OCI-LY1 (cell line): Measurements from ENCODE around the gene OTULINL.

ENCODE experiments used
- H2AFZ ChIP-seq: fragments of 200-600 bp; sonication (generic), shearing (Covaris generic); 2 replicates; pipeline ENCODE4 v1.6.0; 2014; ENCODE audit warnings: antibody characterized with exemption, mild to moderate bottlenecking, low read length
- H3F3A ChIP-seq: fragments of 200-600 bp; sonication (generic), shearing (Covaris generic); 2 replicates; pipeline ENCODE4 v1.6.0; 2014; ENCODE audit warnings: mild to moderate bottlenecking, antibody characterized with exemption, low read length, moderate library complexity; ENCODE audit not compliant: insufficient read depth
- H3K27ac ChIP-seq: fragments of 200-600 bp; sonication (generic); 2 replicates; pipeline ENCODE4 v1.5.1; 2014; ENCODE audit warnings: low read length, mixed run types, mild to moderate bottlenecking, low read depth; ENCODE audit not compliant: poor library complexity, severe bottlenecking
- H3K27me3 ChIP-seq: fragments of 200-600 bp; sonication (generic); 2 replicates; pipeline ENCODE4 v1.6.0; 2014; ENCODE audit warnings: antibody characterized with exemption, mild to moderate bottlenecking, low read length, moderate library complexity; ENCODE audit not compliant: insufficient read depth
- H3K36me3 ChIP-seq: fragments of 200-600 bp; sonication (generic); 2 replicates; pipeline ENCODE4 v1.6.1; 2014; ENCODE audit warnings: mild to moderate bottlenecking, antibody characterized with exemption, low read length, moderate library complexity, mixed read lengths; ENCODE audit not compliant: insufficient read depth
- H3K4me1 ChIP-seq: fragments of 200-600 bp; sonication (generic); 2 replicates; pipeline ENCODE4 v1.5.1; 2014; ENCODE audit warnings: mild to moderate bottlenecking, low read length, moderate library complexity; ENCODE audit not compliant: insufficient read depth, severe bottlenecking
- H3K4me2 ChIP-seq: fragments of 200-600 bp; sonication (generic), shearing (Covaris generic); 2 replicates; pipeline ENCODE4 v1.6.1; 2014; ENCODE audit warnings: low read length
- H3K4me3 ChIP-seq: fragments of 200-600 bp; sonication (generic); 2 replicates; pipeline ENCODE4 v1.5.1; 2014; ENCODE audit warnings: low read length, low read depth, mild to moderate bottlenecking, mixed read lengths; ENCODE audit not compliant: poor library complexity, severe bottlenecking
- H3K79me2 ChIP-seq: fragments of 200-600 bp; shearing (Covaris generic); 2 replicates; pipeline ENCODE4 v1.6.1; 2016; ENCODE audit warnings: mixed run types, low read length, mixed read lengths; ENCODE audit not compliant: insufficient read depth
- H3K9ac ChIP-seq: fragments of 200-600 bp; sonication (generic), shearing (Covaris generic); 2 replicates; pipeline ENCODE4 v1.6.1; 2014; ENCODE audit warnings: mild to moderate bottlenecking, low read length, mixed read lengths
- H3K9me2 ChIP-seq: fragments of 200-600 bp; sonication (generic), shearing (Covaris generic); 2 replicates; pipeline ENCODE4 v1.6.1; 2014; ENCODE audit warnings: low read depth, mild to moderate bottlenecking, low read length, mixed read lengths
- H3K9me3 ChIP-seq: fragments of 200-600 bp; shearing (Covaris generic); 2 replicates; pipeline ENCODE4 v1.6.1; 2014; ENCODE audit warnings: low read length, mixed read lengths
- H4K20me1 ChIP-seq: fragments of 200-600 bp; sonication (generic), shearing (Covaris generic); 2 replicates; pipeline ENCODE4 v1.6.0; 2016; ENCODE audit warnings: mild to moderate bottlenecking, low read length; ENCODE audit not compliant: insufficient read depth
- CTCF ChIP-seq: fragments of 200-600 bp; sonication (generic), shearing (Covaris generic); IDR thresholded peaks from 2 replicates; pipeline ENCODE4 v1.5.1; 2017; ENCODE audit warnings: mild to moderate bottlenecking, antibody characterized with exemption, low read length, moderate library complexity, mixed read lengths
- EZH2 ChIP-seq: fragments of 200-600 bp; sonication (generic), shearing (Covaris generic); IDR thresholded peaks from 2 replicates; pipeline ENCODE4 v1.8.0; 2017; ENCODE audit warnings: borderline replicate concordance, mixed run types, mild to moderate bottlenecking, antibody characterized with exemption, low read length, moderate library complexity, mixed read lengths

OTULINL gene

GRCh38 chr5:14545308-14545707, 36.3 kb upstream of the OTULINL start:
- no peaks in the 10 kb centered on the region for H3K9me3 ChIP-seq
- no peaks in the 10 kb centered on the region for H4K20me1 ChIP-seq
- H3F3A ChIP-seq, result no peaks in the 10 kb centered on the region
- H3K36me3 ChIP-seq, result no peaks in the 10 kb centered on the region
- no peak overlapping the region for H3K4me3 ChIP-seq
- H2AFZ ChIP-seq, result no peak overlapping the region
- no peaks in the 10 kb centered on the region for H3K4me1 ChIP-seq
- no peak overlapping the region for H3K4me2 ChIP-seq
- H3K27me3 ChIP-seq, result no peaks in the 10 kb centered on the region
- H3K9ac ChIP-seq, result no peak overlapping the region
- no peak for TF ChIP-seq EZH2
- H3K79me2 ChIP-seq, result no peaks in the 10 kb centered on the region
- H3K9me2 ChIP-seq, result no peaks in the 10 kb centered on the region
- H3K27ac ChIP-seq, result no peak overlapping the region

GRCh38 chr5:14545862-14546261, 35.7 kb upstream of the OTULINL start:
- H3K4me2 ChIP-seq, result no peak overlapping the region
- H3K4me3 ChIP-seq, result no peak overlapping the region
- no peaks in the 10 kb centered on the region for H3K9me2 ChIP-seq
- H3K79me2 ChIP-seq, result no peaks in the 10 kb centered on the region
- no peaks in the 10 kb centered on the region for H3K9me3 ChIP-seq
- no peaks in the 10 kb centered on the region for H4K20me1 ChIP-seq
- H3K4me1 ChIP-seq, result no peaks in the 10 kb centered on the region
- H3K36me3 ChIP-seq, result no peaks in the 10 kb centered on the region
- no peaks in the 10 kb centered on the region for H3F3A ChIP-seq
- no peak overlapping the region for H3K9ac ChIP-seq
- no peaks in the 10 kb centered on the region for H3K27me3 ChIP-seq
- no peak for TF ChIP-seq CTCF
- TF ChIP-seq EZH2, result no peak
- no peak overlapping the region for H3K27ac ChIP-seq
- H2AFZ ChIP-seq, result no peak overlapping the region

- Histone ChIP-seq H3K27ac (no peak overlapping the region), H3K4me1 (no peaks in the 10 kb centered on the region), H2AFZ (no peak overlapping the region), H3K4me3 (no peak overlapping the region), H3K27me3 (no peaks in the 10 kb centered on the region), H3K9me3 (no peaks in the 10 kb centered on the region), H3K9me2 (no peaks in the 10 kb centered on the region), H4K20me1 (no peaks in the 10 kb centered on the region), H3K36me3 (no peaks in the 10 kb centered on the region), H3K9ac (no peak overlapping the region), H3K4me2 (no peak overlapping the region), H3K79me2 (no peaks in the 10 kb centered on the region), H3F3A (no peaks in the 10 kb centered on the region)
- TF ChIP-seq EZH2 (no peak), CTCF (no peak)
Observed at GRCh38 chr5:14547666-14548065, 33.9 kb upstream of the OTULINL start.

GRCh38 chr5:14551211-14551610, 30.4 kb upstream of the OTULINL start:
- H3K27me3 ChIP-seq, result no peaks in the 10 kb centered on the region
- no peaks in the 10 kb centered on the region for H3K4me1 ChIP-seq
- H3K9me3 ChIP-seq, result 0 out of 2 replicates have a peak, but pooled peaks cover 2% of the 10 kb centered on the region
- no peak overlapping the region for H3K4me2 ChIP-seq
- H3K79me2 ChIP-seq, result no peaks in the 10 kb centered on the region
- no peaks in the 10 kb centered on the region for H3K9me2 ChIP-seq
- no peaks in the 10 kb centered on the region for H3F3A ChIP-seq
- H3K27ac ChIP-seq, result no peak overlapping the region
- H4K20me1 ChIP-seq, result no peaks in the 10 kb centered on the region
- H3K36me3 ChIP-seq, result no peaks in the 10 kb centered on the region
- TF ChIP-seq CTCF, result no peak
- TF ChIP-seq EZH2, result no peak
- no peak overlapping the region for H3K4me3 ChIP-seq
- H2AFZ ChIP-seq, result no peak overlapping the region
- no peak overlapping the region for H3K9ac ChIP-seq
